HG03521 (cell line): ENCODE data around the gene SOD2.
"Not testable (repeated sequence)": the region's sequence is repeated elsewhere in the genome, so short reads cannot be mapped to it uniquely, and the experiment has no call there.

ENCODE experiments used
- ATAC-seq: cut with Tn5 transposase; IDR thresholded peaks from one replicate; pipeline ENCODE4 v1.9.1; 2021; ENCODE audit warnings: mild to moderate bottlenecking, moderate library complexity; ENCODE audit not compliant: unreplicated experiment

SOD2 gene

DNA sequence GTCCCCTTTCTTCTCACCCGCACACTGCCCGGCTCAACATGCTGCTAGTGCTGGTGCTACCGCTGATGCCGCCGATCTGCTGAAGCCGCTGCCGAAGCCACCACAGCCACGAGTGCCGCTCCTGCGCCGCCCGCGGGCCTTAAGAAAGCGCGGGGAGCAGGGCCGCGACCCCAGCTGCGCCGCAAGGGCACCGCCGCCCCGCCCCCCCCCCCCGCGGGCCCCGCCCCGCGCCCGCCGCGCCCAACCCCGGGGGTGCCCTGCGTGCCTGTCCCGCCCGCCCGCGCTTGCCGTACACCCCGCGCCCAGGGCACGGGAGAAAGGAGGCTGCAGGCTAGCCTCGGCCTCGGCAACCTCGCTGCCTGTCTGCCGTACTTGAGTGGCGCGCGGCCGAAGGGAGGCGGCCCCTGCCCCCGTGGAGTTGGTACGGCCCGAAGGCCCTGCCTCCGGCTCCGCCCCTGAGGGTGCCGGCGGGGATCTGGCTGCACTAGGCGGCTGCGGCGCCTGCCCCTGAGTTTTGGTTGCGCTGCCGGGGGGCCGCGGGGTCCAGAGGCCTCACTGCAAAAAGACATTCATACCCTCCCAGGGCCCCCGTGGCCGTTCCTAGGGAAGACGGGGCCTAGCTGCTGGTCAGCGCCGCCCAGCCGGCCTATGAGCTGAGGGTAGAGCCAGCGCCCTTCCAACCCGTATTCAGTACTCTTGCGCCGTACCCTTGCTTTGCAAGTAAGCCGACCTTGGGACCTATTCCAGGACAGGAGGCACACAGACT lies at the start of gene SOD2:
Gene SOD2, minus strand, starts transcription at position 114 of the 766 bp plus-strand sequence. Its CDS starts 74 bp downstream, at position 40.
- peak; percentile 71 for ATAC-seq

DNA sequence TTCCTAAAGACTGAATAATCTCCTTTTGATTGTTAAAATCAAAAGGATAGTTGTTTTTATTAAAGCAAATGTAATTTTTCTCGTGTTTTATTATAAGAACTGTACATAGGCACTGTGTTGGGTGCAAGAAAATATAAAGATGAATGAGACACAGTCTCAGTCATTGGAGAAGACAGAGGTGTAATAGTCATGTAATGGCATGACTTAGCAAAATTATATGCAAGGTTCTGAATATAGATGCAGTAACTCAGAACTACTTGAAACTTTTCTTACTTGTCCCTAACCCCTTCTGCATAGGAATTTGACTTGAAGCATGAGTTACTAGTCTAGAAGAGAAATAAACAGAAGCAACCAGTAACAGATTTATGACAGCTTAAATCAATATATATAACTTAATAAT lies 49.1 kb upstream of the SOD2 start:
- no peak for ATAC-seq

DNA sequence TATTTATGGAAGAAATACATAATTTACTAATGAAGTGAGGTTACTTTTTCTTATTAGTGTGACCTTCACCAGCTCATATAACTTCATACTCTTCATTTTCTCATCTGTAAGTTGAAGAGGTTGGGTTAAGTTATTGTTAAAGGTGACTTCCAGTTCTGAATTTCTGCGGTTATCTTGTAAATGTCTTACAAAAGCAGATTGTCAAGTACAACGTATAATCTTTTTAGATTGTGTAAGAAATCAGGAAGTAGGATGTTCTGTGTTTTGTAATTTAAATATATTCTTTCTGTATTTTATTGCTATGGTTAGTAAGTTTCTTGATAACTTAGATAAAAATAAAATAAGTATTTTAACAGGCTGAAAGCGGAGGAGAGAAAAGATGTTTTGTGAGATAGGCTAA lies 46.3 kb upstream of the SOD2 start:
- no peak for ATAC-seq

DNA sequence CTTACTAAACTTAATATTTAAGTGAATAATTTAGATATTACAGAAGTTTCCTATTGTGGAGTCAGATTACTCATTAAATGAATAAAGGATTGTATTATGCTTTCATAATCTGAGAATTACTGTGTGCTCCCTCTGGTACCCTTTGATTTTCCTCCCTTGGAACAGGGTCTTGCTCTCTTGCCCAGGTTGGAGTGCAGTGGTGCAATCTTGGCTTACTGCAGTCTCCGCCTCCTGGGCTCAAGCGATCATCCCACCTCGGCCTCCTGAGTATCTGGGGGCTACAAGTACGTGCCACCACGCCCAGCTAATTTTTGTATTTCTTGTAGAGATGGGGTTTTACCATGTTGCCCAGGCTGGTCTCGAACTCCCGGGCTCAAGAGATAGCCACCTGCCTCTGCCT lies 43.9 kb upstream of the SOD2 start:
- ATAC-seq, result no peak

DNA sequence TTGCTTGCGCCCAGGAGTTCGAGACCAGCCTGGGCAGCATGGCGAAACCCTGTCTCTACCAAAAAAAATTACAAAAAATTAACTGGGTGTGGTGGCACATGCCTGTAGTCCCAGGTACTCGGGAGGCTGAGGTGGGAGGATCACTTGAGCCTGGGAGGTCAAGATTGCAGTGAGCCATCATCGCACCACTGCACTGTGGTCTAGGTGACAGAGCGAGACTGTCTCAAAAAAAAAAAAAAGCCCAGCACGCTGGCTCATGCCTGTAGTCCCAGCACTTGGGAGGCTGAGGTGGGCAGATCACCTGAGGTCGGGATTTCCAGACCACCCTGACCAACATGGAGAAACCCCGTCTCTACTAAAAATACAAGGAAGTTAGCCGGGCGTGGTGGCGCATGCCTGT lies 40.4 kb upstream of the SOD2 start:
- not testable (repeated sequence) for ATAC-seq

DNA sequence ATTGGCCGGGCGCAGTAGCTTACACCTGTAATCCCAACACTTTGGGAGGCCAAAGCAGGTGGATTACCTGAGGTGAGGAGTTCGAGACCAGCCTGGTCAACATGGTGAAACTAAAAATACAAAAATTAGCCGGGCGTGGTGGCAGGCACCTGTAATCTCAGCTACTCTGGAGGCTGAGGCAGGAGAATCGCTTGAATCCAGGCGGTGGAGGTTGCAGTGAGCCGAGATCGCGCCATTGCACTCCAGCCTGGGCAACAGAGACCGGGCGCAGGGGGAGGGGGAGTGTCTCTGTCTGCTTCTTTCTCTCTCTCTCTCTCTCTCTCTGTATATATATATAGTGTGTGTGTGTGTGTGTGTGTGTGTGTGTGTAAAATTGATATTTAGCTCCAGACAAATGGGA lies 39.5 kb upstream of the SOD2 start:
- not testable (repeated sequence) for ATAC-seq

DNA sequence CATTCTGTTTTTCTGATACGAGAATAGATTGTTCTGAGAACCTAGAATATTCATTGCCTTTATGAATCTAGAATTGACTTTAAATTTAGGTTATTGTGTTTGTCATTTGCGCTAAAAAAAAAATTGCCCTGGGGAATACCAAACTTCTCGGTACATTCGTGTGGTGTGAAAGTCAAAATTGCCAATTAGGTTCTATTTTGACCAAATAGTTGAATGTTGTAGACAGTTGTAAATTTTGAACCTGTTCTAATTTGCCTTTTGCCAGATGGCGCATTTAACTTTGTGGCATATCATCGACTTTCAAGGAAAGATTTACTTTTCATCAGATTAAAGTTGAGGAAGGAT lies 37.3 kb upstream of the SOD2 start:
- ATAC-seq, result no peak

DNA sequence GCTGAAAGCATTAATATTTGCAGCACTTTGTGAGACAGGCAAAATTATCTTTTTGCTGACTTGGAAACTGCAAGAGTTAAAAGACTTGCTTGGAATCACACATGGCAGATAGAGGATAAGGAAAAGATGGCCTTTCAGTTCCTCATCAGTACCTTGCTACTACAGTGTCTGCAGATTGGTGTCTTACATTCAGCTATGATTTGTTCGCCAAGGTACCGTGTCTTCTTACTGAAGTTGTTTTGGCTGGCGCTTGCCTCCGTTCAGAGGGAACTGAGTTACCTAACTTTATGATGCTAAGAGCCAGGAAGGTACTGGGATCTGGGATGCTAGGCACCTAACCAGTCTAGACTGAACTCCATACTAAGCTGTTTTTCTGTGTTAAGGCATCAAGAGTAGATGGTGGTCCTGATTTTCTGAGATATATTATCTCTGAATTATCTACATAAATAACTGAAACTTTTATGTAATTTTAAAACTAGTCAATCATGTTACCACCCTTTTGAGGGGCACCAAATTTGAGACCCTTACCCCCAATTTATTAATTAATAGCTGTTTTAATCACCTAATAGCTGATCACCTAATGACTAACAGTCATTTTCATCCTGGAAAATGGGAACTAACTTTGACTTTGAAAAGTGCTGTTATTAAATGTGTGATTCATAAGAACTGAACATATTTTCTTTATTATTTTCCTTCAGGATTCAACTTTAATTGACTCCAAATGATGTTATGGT lies 36.7 kb upstream of the SOD2 start:
- no peak for ATAC-seq

DNA sequence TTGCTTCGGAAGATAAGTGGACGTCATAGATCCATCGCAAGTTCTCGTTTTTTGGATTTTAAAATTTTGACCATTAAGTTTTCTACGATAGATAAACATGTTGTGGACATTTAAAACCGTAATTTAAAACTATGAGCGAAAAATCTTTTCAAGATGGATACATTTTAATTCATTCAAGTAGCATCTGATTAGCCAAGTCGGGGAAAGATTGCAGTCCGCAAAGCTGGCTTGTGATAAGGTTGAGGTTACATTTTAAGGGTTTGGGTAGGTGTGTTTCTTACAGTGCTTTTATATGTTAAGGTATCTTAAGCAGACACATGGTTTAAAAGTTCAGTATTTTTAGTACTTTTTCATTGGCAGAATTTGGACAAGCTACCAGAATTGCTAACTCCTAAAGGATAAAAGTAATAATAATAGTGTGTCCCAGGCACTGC lies 35.5 kb upstream of the SOD2 start:
- no peak for ATAC-seq

DNA sequence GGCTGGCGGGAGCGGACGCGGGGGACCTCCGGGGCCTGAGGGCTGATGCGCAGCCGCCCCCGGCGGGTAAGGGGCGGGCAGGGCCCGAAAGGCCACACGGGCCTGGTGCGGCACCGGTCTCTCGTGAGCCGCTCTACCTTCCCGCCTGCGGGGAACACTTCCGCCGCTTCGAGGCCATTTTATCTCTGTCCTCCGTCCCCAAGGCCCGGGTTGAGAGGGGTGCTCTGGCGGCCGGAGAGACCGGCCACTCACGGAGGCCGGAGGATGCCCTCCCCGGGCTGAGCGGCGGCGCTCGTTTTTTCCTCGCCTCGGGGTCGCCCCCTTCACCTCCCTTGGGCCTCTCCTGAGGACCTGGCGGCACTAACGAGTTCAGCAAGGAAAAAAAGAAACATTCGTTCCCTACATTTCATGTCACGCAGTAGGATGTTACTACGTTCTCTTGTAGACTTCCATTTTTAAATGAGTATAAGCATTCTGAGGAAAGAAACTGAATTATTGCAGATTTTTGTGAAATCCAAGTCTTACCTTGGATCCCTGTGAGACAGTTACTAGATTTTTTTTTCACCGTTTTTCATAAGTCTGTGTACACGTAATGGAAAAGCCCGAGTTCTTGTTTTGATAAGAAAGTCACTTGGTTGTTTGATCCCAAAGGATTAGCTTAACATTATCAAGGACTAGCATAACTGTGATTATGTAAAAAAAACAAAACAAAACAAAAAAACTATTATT lies 34.8 kb upstream of the SOD2 start:
- peak; percentile 34 for ATAC-seq

DNA sequence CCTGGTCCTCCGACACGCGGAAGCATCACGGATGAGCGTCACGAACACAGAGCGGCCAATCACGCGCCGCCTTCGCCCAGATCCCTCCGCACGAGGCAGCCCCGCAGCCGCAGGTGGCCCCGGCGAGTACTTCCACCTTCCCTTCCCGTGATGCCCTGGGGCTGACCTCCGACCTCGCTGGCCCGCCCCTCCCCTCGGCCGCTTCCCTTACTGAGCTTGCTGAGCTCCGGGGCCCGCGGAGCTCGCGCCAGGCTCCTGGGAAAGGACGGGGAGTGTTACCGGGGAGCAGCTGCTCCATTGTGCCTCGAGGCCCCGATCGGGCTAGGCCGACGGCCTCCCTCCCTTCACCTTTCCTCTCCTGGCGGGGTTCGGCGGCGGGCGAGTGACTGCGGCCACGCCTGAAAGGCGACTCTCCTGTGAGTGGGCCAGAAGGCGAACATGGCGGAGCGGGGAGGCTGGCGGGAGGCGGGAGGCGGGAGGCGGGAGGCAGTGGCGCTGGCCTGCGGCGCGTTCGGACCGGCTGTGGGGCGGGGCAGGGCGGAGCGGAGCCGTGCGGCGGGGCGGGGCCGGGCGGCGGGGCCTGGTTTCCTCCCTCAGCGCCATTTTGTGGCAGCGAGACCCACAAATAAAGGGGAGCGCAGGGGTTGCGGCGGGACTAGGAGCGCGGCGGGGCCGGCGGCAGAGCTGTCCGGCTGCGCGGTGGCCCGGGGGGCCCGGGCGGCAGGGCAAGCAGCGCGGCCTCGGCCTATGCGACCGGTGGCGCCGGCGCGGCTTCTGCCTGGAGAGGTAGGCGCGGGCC lies 34.1 kb upstream of the SOD2 start, which contains the start of gene WTAP:
Gene WTAP, plus strand, starts transcription at position 589 of the 799 bp plus-strand sequence. CDS start 8,760 bp downstream, outside the sequence.
- peak; percentile 66 for ATAC-seq

DNA sequence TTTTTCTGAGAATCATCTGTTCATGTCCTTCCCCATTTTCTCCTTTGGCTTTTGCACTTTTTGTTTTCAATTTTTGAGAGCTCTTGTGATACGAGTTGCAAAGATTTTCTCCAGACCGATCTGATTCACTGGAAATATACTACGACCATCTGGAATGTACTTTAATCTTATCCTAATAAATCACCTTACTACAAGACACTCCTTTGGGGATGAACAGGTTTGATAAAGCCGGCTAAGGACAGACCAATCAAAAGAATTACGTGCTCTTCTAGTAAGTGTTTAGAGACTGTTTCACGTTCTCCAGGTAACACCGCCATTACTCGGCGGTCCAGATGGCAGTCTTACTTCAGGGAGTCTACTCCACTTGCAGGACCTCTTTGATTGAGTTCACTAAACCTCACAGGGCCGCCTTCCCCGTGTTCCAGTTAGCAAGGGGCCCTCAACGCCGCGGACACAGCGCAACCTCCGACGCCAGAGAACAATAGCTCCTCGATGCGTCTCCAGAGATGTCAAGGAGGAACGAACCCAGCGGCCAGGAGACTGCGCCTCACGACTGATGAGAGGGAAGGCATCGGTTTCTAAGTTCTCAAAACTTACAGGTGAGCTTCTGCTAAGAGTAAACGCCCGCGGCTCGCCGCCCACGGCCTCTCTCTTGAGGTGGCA lies 33.3 kb upstream of the SOD2 start:
- ATAC-seq, result no peak

DNA sequence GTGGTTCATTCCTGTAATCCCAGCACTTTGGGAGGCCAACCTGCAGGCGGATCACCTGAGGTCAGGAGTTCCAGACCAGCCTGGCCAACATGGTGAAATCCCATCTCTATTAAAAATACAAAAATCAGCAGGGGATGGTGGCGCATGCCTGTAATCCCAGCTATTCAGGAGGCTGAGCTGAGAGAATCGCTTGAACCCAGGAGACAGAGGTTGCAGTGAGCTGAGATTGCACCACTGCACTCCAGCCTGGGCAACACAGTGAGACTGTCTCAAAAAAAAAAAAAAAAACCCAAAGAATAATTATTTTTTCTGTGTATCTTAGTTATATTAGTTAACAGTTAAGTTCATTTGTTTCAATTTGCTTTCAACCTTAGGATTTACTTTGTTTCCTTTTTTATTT lies 32.2 kb upstream of the SOD2 start:
- ATAC-seq, result not testable (repeated sequence)

DNA sequence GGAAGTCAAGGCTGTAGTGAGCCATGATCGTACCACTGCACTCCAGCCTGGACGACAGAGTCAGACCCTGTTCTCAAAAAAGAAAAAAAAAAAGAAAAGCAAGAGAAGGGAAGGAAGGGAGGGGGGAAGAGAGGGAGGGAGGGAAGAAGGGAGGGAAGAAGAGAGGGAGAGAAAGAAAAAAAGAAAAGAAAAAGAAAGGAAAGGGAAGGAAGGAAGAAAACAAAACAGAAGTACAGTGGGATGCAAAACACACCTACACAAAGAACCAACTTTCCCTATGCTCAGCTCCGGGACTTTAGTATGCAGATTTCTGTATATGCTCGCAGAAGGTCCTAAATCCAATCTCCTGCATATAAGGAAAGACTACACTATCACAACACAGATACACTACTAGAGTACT lies 31.7 kb upstream of the SOD2 start:
- ATAC-seq, result no peak

DNA sequence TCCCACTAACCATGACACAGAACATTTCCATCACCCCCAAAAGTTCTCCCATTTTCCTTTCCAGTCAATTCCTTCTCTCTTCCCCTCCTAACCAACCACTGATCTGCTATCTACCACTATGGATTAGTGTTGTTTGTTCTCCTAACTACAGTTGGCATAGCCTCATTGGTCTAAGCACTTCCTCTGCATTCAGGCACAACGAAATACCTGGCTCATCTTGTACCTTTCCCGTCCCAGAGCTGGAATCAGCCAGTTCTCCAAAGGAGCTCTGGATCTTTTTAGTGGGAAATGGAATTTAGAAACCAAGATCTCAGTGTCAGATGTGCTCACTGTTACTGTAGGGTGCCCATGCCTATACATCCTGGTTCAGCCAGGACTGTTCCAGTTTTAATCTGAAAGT lies 30.2 kb upstream of the SOD2 start:
- ATAC-seq, result no peak

DNA sequence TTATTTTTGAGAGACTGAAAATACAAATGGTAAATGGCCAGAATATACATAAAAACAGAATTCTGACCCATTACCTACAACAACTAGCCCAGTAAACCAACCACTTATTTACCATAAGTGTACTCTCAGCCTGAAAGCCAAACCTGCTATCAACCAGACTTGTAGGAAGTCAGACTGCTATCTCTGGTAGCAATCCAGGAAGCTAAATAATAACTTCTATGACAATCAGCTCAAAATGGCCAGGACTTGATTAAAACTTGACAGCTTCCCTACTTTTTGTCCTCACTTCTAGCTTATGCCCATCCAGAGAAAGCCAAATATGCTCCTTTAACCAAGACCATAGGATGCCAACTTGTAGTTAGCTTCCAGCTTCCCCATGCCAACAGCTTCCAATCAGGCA lies 29.6 kb upstream of the SOD2 start:
- ATAC-seq, result no peak

DNA sequence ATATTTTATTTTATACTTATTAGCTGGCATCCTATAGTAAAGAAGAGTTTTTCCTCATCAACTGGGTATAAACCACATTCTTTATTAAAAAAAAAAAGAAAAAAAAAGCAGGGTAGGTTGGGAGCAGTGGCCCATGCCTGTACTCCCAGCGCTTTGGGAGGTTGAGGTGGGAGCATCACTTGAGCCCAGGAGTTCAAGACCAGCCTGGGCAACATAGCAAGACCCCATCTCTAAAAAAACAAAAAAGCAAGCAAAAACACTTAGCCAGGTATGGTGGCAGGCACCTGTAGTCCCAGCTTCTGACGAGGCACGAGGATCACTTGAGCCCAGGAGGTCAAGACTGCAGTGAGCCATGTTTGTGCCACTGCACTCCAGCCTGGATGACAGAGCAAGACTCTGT lies 28.9 kb upstream of the SOD2 start:
- ATAC-seq, result not testable (repeated sequence)

DNA sequence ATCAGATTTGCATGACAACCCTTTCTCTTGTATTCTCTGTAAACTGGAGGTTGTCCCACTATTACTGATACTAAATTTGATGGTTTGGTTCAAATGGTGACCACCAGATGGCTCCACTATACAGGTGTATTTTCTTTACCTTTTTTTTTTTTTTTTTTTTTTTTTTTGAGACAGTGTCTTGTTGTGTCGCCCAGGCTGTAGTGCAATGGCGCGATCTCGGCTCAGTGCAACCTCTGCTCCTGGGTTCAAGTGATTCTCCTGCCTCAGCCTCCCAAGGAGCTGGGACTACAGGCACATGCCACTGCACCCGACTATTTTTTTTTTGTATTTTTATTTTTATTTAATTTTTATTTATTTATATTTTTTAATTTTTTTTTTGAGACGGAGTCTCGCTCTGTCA lies 27.7 kb upstream of the SOD2 start:
- ATAC-seq, result no peak

DNA sequence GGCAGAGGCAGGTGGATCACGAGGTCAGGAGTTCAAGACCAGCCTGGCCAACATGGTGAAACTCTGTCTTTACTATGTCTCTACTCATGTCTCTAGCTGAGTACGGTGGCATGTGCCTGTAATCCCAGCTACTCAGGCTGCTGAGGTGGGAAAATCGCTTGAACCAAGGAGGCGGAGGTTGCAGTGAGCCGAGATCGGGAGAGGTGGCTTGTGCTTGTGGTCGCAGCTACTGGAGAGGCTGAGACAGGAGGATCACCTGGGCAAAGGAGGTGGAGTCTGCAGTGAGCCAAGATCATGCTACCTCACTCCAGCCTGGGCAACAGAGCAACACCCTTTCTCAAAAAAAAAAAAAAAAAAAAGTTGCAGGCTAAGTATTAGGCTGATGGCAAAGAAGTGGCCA lies 26.2 kb upstream of the SOD2 start:
- ATAC-seq, result no peak

DNA sequence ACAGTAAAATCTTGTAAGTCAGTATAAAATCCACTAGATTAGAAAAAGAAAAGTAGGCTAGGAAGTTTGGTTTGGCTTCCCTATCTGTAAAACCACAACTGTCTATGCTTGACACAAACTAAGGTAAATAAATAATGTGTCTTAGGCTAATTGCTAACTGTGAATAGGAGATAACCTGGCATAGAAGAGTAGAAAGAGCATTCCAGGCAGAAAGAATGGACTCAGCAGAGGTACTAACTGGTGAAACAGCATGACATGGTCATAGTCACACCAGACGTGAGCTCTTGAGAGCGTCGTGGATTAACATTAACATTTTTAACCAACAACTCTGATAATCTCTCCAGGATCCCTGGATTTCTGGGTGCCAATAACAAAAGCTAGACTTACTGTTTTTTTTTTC lies 25.6 kb upstream of the SOD2 start:
- ATAC-seq, result no peak
